ENCODE results near the gene XYLB.
A peak's percentile ranks its signal among the peaks of the same experiment; 100 is the strongest.

Gene XYLB

GRCh38 chr3:38327335-38328009, 19.1 kb upstream of the XYLB start:
- H3K4me3 ChIP-seq (ENCODE audit: low read depth, low read length) = no peak overlapping the region
- H3K4me1 ChIP-seq (ENCODE audit: control insufficient read depth, insufficient read depth, low read length) = no peaks in the 10 kb centered on the region
- H3K9ac ChIP-seq (ENCODE audit: low read depth, low read length) = no peak overlapping the region
- no peaks in the 10 kb centered on the region for H3K36me3 ChIP-seq (ENCODE audit: control insufficient read depth, insufficient read depth, low read length)
- no peaks in the 10 kb centered on the region for H3K9me3 ChIP-seq (ENCODE audit: control insufficient read depth, insufficient read depth, low read length)
- H3K27me3 ChIP-seq (ENCODE audit: control insufficient read depth, insufficient read depth, low read length) = no peaks in the 10 kb centered on the region
- no peak overlapping the region for H3K27ac ChIP-seq (ENCODE audit: low read depth, low read length)

- Histone ChIP-seq H3K9me3 (ENCODE audit: control insufficient read depth, insufficient read depth, low read length) (no peaks in the 10 kb centered on the region), H3K27ac (ENCODE audit: low read depth, low read length) (no peak overlapping the region), H3K4me1 (ENCODE audit: control insufficient read depth, insufficient read depth, low read length) (no peaks in the 10 kb centered on the region), H3K27me3 (ENCODE audit: control insufficient read depth, insufficient read depth, low read length) (no peaks in the 10 kb centered on the region), H3K36me3 (ENCODE audit: control insufficient read depth, insufficient read depth, low read length) (no peaks in the 10 kb centered on the region), H3K4me3 (ENCODE audit: low read depth, low read length) (no peak overlapping the region), H3K9ac (ENCODE audit: low read depth, low read length) (no peak overlapping the region)
Measured at GRCh38 chr3:38331257-38332022, 15.1 kb upstream of the XYLB start.

- no peaks in the 10 kb centered on the region for H3K9me3 ChIP-seq (ENCODE audit: control insufficient read depth, insufficient read depth, low read length)
Measured at GRCh38 chr3:38332201-38332600, 14.4 kb upstream of the XYLB start.

GRCh38 chr3:38334142-38335055, 12.2 kb upstream of the XYLB start:
- Histone ChIP-seq H3K9ac (ENCODE audit: low read depth, low read length) (no peak overlapping the region), H3K27ac (ENCODE audit: low read depth, low read length) (no peak overlapping the region), H3K4me3 (ENCODE audit: low read depth, low read length) (no peak overlapping the region), H3K9me3 (ENCODE audit: control insufficient read depth, insufficient read depth, low read length) (no peaks in the 10 kb centered on the region), H3K36me3 (ENCODE audit: control insufficient read depth, insufficient read depth, low read length) (no peaks in the 10 kb centered on the region), H3K27me3 (ENCODE audit: control insufficient read depth, insufficient read depth, low read length) (no peaks in the 10 kb centered on the region), H3K4me1 (ENCODE audit: control insufficient read depth, insufficient read depth, low read length) (no peaks in the 10 kb centered on the region)

More at GRCh38 chr3:38332201-38332600, 14.4 kb upstream of the XYLB start:
- H3K4me1 ChIP-seq (ENCODE audit: control insufficient read depth, insufficient read depth, low read length) = no peaks in the 10 kb centered on the region
- no peak overlapping the region for H3K27ac ChIP-seq (ENCODE audit: low read depth, low read length)
- H3K9ac ChIP-seq (ENCODE audit: low read depth, low read length) = no peak overlapping the region
- no peaks in the 10 kb centered on the region for H3K36me3 ChIP-seq (ENCODE audit: control insufficient read depth, insufficient read depth, low read length)
- no peaks in the 10 kb centered on the region for H3K27me3 ChIP-seq (ENCODE audit: control insufficient read depth, insufficient read depth, low read length)
- H3K4me3 ChIP-seq (ENCODE audit: low read depth, low read length) = no peak overlapping the region

GRCh38 chr3:38335263-38335662, 11.3 kb upstream of the XYLB start:
- Histone ChIP-seq H3K27me3 (ENCODE audit: control insufficient read depth, insufficient read depth, low read length) (no peaks in the 10 kb centered on the region; the same call in 1 of the 2 replicates), H3K9ac (ENCODE audit: low read depth, low read length) (no peak overlapping the region), H3K4me3 (ENCODE audit: low read depth, low read length) (no peak overlapping the region), H3K9me3 (ENCODE audit: control insufficient read depth, insufficient read depth, low read length) (no peaks in the 10 kb centered on the region), H3K36me3 (ENCODE audit: control insufficient read depth, insufficient read depth, low read length) (no peaks in the 10 kb centered on the region), H3K27ac (ENCODE audit: low read depth, low read length) (no peak overlapping the region), H3K4me1 (ENCODE audit: control insufficient read depth, insufficient read depth, low read length) (no peaks in the 10 kb centered on the region)

GRCh38 chr3:38337703-38338102, 8.9 kb upstream of the XYLB start:
- H3K4me1 ChIP-seq (ENCODE audit: control insufficient read depth, insufficient read depth, low read length) = no peaks in the 10 kb centered on the region

GRCh38 chr3:38343797-38344594, 2.6 kb upstream of the XYLB start:
- no peak overlapping the region for H3K9ac ChIP-seq (ENCODE audit: low read depth, low read length)
- H3K27ac ChIP-seq (ENCODE audit: low read depth, low read length) = no peak overlapping the region
- H3K4me3 ChIP-seq (ENCODE audit: low read depth, low read length) = no peak overlapping the region
- no peaks in the 10 kb centered on the region for H3K4me1 ChIP-seq (ENCODE audit: control insufficient read depth, insufficient read depth, low read length)
- no peaks in the 10 kb centered on the region for H3K36me3 ChIP-seq (ENCODE audit: control insufficient read depth, insufficient read depth, low read length)
- H3K27me3 ChIP-seq (ENCODE audit: control insufficient read depth, insufficient read depth, low read length) = peaks cover 10% of the 10 kb centered on the region
- no peaks in the 10 kb centered on the region for H3K9me3 ChIP-seq (ENCODE audit: control insufficient read depth, insufficient read depth, low read length)

More at GRCh38 chr3:38337703-38338102, 8.9 kb upstream of the XYLB start:
- Histone ChIP-seq H3K27me3 (ENCODE audit: control insufficient read depth, insufficient read depth, low read length) (no peaks in the 10 kb centered on the region; the same call in 1 of the 2 replicates), H3K4me3 (ENCODE audit: low read depth, low read length) (no peak overlapping the region), H3K36me3 (ENCODE audit: control insufficient read depth, insufficient read depth, low read length) (no peaks in the 10 kb centered on the region), H3K9ac (ENCODE audit: low read depth, low read length) (no peak overlapping the region), H3K9me3 (ENCODE audit: control insufficient read depth, insufficient read depth, low read length) (no peaks in the 10 kb centered on the region), H3K27ac (ENCODE audit: low read depth, low read length) (no peak overlapping the region)

GRCh38 chr3:38345879-38346586, 552 bp upstream of the XYLB start:
- H3K4me3 ChIP-seq (ENCODE audit: low read depth, low read length) = peak overlapping the region; percentile 81; the same call in 1 of the 2 replicates
- no peaks in the 10 kb centered on the region for H3K4me1 ChIP-seq (ENCODE audit: control insufficient read depth, insufficient read depth, low read length)
- H3K27ac ChIP-seq (ENCODE audit: low read depth, low read length) = no peak overlapping the region
- H3K9me3 ChIP-seq (ENCODE audit: control insufficient read depth, insufficient read depth, low read length) = no peaks in the 10 kb centered on the region
- 0 out of 2 replicates have a peak, but pooled peaks cover 3% of the 10 kb centered on the region for H3K36me3 ChIP-seq (ENCODE audit: control insufficient read depth, insufficient read depth, low read length)
- H3K9ac ChIP-seq (ENCODE audit: low read depth, low read length) = no peak overlapping the region
- peaks cover 10% of the 10 kb centered on the region for H3K27me3 ChIP-seq (ENCODE audit: control insufficient read depth, insufficient read depth, low read length)

GRCh38 chr3:38347421-38348200, 1.0 kb downstream of the XYLB start:
- no peak overlapping the region for H3K9ac ChIP-seq (ENCODE audit: low read depth, low read length)
- H3K36me3 ChIP-seq (ENCODE audit: control insufficient read depth, insufficient read depth, low read length) = 0 out of 2 replicates have a peak, but pooled peaks cover 3% of the 10 kb centered on the region
- H3K4me1 ChIP-seq (ENCODE audit: control insufficient read depth, insufficient read depth, low read length) = no peaks in the 10 kb centered on the region
- no peak overlapping the region for H3K27ac ChIP-seq (ENCODE audit: low read depth, low read length)
- no peaks in the 10 kb centered on the region for H3K9me3 ChIP-seq (ENCODE audit: control insufficient read depth, insufficient read depth, low read length)
- peak overlapping the region; percentile 81 for H3K4me3 ChIP-seq (ENCODE audit: low read depth, low read length)
- H3K27me3 ChIP-seq (ENCODE audit: control insufficient read depth, insufficient read depth, low read length) = peaks cover 10% of the 10 kb centered on the region
